HepG2 (cell line): ENCODE results near the gene AP1S3.

Experiments used
- CTCF ChIP-seq: sonication (generic); formaldehyde crosslinking; IDR thresholded peaks from 2 replicates; pipeline ENCODE4 v1.5.0; 2020; ENCODE audit warnings: mild to moderate bottlenecking, missing genetic modification reagents, moderate library complexity
- PBX2 ChIP-seq: IDR thresholded peaks from 2 replicates; pipeline ENCODE4 v1.6.1; 2016; ENCODE audit warnings: control low read depth
- RAD21 ChIP-seq: fragments of 450-650 bp; formaldehyde crosslinking; IDR thresholded peaks from 2 replicates; pipeline ENCODE4 v1.5.0; 2020; ENCODE audit warnings: mild to moderate bottlenecking
- SPEN ChIP-seq: sonication (generic); formaldehyde crosslinking; IDR thresholded peaks from 2 replicates; pipeline ENCODE4 v1.5.1; 2020; ENCODE audit warnings: low read depth, mild to moderate bottlenecking, missing genetic modification reagents
- SRF ChIP-seq: IDR thresholded peaks from 2 replicates; pipeline ENCODE4 v1.6.1; 2011; ENCODE audit warnings: mild to moderate bottlenecking, low read depth, low read length, moderate library complexity
- ZNF326 ChIP-seq: sonication (generic); formaldehyde crosslinking; IDR thresholded peaks from 2 replicates; pipeline ENCODE4 v1.4.0; 2020; ENCODE audit warnings: missing genetic modification reagents, borderline replicate concordance

- no peak for TF ChIP-seq SPEN
- TF ChIP-seq SRF, result no peak
- no peak for TF ChIP-seq PBX2 (CRISPR knock-in tag)
- TF ChIP-seq RAD21 (CRISPR knock-in tag), result no peak
- no peak for TF ChIP-seq CTCF
- no peak for TF ChIP-seq ZNF326
These were observed 77.6 kb downstream of the AP1S3 start for GRCh38 chr2:223759569-223760430.
